ENCODE results near the gene DAAM1.

Gene DAAM1

DNA sequence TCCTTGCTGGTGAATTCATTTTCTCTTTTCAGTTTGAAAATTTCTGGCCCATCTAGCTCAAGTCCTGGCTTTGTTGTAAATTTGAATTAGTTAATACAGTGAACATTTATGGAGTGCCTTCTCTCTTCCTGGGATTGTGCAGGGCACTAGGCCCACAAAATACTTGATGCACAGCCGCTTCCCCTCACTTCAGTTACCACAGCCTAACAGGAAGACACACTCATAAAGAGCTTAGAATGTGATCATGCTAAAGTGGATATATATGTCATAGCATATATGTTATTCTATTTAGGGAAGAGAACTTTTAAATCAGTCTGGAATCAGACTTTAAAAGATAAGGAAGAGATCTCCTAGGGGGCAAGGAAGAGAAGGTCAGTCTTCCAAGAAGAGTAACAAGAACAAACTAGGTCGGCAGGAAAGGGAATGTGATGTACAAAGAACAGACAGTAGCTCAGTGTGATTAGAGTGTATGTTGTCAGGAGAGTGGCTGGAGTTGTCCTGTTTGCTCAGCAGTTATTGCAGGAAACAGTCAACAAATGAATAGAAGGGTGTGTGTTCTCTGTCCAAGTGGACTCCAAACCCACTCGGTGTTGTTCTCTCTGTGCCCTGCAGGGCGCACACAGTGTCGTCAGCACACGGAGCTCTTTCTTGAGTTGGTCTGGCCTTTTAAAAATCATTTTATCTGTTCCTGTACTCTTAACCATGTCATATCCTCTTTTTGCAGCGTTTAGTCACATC lies 74.4 kb downstream of the DAAM1 start:
- no peak for DNase-seq

DNA sequence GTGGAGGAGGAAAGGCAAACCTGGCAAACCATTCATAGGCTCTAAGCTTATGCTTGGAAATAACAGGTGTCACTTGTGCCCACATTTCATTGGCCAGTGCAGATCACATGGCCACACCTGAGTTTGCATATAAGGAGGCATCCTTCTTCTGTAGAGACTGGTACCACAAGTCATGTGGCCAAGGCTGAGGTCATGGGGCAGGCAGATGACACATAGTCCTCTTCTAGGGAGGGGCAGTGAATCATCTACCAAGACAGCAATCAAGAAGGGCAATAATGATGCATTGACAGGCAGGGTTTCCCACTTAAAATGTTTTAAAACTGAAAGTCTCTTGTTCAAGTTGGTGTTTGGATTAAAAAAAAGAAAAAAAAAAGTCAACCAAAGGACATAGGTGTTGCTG lies 77.3 kb downstream of the DAAM1 start:
- DNase-seq: peak in 1 of 4 experiments; percentile 1

DNA sequence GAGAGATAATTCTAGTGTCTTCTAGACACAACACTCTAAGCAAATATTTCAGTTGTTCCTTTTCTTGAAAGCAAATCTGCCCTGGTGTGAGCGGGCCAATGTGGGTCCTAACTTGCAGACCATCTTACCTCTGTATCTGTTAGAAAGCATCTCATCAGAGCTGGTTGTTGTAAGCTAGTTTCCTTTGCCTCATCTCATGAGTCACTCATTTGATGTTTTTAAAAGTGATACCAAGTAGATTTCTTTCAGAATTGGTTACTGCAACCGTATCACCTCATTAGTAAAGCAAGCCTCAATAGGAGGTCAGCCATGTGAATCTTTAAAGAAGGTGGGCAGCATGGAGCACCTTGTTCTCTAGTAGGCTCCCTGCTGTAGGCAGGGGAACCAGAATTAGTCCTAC lies 78.6 kb downstream of the DAAM1 start:
- DNase-seq: no peak

DNA sequence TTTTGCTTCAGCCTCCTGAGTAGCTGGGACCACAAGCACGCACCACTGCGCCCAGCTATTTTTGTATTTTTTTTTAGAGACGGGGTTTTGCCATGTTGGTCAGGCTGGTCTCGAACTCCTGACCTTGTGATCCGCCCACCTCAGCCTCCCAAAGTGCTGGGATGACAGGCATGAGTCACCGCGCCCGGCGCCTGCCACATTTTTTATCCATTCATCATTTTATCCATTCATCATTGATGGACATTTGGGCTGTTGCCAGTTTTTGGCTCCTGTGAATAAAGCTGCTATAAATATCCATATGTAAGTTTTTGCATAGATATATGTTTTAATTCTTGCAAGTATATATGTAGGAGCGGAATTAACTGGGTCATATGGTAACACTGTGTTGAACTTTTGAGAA lies 79.5 kb downstream of the DAAM1 start:
- no peak for DNase-seq

DNA sequence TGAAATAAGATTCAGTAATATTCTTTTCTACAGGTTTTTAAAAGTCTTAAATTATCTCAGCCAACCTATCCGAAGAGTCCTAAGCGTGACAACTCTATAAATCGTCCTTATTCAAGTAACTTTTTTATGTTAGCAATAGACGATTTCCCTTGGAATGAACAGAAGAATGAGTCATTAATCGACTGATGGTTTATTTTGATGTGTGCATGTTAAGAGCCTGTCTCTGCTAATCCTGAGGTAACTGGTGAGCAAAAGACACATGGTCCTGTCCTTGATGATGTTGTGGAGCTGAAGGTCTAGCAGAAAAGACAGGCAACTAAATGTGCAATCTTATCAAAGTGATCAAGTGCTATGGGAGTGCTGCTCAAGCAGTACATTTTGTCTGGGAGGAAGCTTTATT lies 80.4 kb downstream of the DAAM1 start:
- no peak for DNase-seq

DNA sequence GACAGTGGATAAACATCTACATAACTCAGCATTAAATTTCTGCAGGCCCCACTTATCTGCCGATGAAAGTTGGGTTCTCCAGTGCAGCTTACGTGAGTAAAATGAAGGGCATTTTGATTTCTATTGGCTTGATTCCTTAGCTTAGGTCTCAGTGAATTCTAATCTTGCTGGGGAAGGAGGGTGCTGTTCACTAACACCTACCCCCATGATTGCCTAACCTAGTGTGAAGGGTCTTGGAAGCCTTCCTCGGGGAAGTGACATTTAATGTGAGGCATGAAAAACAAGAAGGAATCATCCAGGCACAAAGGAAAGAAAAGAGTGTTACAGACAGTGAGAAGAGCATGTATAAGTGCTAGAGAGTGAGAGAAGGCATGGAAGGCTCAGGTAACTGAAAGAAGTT lies 81.0 kb downstream of the DAAM1 start:
- no peak for DNase-seq

DNA sequence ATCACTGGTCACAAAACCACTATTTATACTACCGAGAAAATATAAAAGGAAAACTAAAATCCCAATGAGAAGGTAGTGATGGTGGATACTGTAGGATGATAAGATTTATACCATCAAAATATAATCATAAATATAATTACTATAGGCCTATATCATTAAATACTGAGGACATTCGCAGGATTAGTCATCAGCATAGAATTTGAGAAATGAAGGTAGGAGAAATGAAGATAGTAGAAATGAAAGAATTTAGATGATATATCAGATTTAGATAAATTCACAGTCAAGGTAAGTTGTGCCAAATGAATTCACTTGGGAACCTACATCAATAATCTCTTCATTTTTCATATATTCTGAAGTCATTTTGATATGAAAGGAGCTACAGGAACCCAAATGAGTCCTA lies 82.8 kb downstream of the DAAM1 start:
- no peak for DNase-seq

DNA sequence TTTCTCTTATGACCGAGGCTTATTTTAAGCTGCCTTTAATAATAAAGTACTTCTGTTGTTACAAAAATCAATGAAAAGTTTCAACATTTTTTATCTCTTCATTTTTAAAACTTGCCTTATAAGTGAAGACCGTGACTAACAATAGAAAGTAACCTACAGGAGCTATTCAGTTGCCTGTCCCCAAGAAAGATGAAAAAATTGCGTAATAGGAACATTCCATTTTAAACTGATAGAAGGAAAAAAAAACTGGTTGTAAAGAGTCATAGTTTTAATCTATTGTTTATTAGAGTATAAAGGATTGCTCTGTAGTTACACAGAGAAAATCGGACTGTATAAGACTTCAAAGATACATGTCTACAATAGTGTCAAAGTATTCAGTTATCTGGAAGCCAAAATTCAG lies 83.3 kb downstream of the DAAM1 start:
- DNase-seq: no peak

DNA sequence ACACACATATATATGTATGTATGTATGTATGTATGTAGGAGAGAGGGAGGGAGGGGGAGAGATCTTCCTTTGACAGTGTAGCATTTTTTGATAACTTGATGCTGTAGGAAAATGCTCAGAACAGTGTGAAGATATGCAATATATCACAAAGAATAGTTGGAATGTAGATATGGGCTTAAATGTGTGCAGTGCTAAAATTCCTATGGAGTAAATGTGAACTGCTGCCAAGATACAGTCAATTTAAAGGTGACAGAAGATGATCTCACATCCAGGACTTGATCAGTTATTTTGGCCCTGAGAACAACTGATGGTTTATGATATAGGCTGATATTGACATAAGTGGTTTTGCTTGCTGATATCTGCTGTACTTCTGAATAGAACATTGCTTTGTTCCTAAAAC lies 84.2 kb downstream of the DAAM1 start:
- no peak for DNase-seq

DNA sequence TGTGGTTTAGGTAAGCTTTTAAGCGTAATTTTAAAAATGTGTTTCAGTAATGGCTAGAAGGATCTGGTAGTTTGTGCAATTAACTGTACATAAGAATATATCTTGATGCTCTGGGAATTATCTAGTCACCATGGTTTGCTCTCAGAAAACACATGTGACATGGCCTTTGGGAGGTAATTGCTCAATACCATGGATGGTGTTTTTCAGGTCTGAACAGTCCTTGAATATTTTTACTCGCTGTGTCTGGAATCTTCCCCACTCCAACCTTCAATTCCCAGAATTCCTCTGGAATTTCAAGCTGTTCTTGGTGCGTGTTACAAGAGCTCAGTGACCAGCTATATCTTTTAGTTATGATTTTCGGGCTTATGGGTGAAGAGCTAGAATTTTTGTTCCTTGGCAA lies 85.3 kb downstream of the DAAM1 start:
- DNase-seq: no peak

DNA sequence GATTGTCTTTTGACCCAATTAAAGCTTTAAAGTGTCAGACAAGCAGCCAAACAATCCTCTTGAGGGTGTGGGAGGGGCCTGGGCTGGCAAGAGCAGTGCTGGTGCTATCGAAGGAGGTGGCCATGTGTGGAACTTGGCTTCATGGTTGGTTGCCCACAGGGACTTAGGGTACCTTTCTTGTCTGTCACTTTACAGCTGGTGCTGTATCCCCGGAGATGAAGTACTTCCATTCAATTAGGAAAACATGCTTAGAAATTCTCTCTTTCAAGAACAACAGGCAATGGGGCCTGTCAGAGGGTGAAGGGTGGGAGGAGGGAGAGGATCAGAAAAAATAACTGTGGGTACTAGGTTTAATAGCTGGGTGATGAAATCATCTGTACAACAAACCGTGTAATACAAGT lies 86.5 kb downstream of the DAAM1 start:
- DNase-seq: no peak

DNA sequence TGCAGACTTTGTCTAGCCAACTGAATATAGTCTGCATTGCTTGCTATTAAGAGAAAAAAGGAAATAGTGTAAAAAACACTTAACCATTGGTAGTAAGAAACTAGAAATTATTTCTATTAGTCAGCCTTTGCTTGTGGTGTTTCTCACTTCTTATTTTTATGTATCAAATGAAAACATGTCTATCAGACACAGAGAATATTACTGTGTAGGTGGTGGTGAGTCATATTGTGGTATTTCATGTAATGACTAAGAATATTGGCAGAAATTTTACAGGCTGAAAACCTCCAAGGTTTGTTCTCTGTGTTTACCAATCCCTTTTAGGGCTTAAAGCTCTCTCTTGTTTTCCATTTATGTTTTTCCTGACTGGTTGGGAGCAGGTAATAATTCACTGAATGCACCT lies 87.2 kb downstream of the DAAM1 start:
- no peak for DNase-seq

DNA sequence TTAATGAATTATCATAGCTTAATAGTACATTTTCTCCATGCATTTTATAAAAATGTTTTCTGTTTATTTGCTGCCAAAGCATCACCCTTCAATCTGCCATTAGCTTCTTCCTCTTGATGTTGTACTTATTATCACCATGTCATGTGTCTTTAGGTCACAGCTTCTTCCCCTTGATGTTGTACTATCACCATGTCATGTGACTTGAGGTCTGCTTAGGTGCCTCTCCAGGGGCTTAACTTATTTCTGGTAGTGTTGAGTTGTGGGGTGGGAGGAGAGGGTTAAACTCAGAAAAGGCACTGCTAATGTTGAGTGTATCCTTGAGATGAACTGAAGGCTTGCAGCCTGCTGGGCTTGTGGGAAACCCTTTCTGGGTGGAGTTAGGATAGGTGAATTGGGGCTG lies 87.8 kb downstream of the DAAM1 start:
- no peak for DNase-seq

DNA sequence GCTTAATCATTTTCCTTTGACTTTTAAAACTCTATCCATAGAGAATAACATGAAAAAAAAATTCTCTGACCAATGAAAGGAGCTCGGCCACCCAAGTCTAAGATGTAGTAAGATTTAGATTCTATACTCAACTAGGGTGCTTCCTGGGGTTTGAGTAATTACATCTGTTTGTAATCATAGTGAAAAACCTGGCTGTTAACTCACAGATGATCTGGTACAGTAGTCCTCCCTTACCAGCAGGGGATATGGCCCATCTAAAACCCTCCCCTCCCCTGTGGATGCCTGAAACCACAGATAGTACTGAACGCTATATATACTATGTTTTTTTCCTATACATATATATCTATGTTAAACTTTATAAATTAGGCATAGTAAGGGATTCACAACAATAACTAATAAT lies 89.2 kb downstream of the DAAM1 start:
- DNase-seq: no peak

DNA sequence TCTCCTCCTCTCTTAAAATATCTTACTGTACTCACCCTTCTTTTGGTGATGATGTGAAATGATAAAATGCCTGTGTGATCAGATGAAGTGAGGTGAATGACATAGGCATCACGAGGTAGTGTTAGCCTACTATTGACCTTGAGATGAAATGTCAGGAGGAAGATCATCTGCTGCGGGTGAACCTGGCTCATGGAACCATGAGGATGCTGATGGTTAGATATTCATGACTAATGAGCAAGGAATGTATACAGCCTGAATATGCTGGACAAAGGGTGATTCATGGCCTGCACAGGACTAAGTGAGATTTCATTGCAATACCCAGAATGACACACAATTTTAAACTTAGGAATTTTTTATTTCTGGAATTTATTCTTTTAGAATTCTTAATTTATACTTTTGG lies 89.6 kb downstream of the DAAM1 start:
- no peak for DNase-seq

DNA sequence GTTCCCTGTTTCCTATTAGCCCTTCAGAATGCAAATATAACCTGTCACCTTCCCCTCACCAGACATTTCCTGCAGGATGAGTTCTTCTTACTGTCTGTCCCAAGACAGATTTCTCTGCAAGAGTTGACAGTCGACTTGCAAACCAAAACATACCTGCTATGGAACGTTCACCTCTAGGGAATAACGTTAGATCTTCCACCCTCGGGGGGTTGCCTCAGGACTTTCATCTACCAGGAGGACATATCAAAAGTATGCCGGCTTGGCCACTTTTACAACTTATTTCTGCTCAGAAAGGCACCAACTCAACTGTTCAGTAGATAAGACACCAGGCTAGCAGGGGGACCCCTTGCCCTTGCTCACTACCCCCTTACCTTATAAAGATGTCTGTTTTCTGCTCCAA lies 92.5 kb downstream of the DAAM1 start:
- DNase-seq: no peak

DNA sequence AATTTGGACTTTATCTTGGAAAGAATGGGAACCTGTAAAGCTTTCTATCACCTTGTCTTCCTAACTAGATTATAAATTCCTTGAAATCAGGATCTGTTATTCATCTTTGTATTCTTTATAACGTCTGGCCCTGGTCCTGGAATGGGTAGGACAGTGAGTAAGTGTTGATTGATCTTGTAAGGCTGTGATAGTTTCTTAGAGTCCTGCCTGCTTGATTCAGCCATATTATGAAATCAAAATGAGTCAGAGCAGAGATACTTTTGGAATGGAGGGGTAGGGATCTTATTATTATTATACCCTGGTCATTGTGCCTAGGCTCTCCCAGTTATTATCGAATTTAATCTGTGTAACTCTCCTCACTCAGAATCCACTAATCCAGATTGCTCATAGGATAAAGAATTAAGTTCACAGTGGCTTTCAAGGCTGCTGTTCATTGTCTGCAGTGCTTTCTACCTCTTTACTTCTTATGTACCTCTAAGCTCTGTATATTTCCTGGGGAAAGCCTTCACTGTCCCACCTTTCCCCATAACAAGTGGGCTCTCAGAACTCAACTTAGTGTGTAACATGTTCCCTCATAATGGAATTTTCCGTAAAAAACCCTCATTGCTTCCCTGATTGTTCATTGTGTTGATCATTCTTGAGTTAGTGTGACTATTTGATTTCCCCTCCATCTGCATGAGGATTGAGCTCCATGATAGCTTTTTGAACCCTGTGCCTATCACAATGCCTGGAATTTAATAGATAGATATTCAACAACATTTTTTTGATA lies 93.3 kb downstream of the DAAM1 start:
- no peak for DNase-seq

DNA sequence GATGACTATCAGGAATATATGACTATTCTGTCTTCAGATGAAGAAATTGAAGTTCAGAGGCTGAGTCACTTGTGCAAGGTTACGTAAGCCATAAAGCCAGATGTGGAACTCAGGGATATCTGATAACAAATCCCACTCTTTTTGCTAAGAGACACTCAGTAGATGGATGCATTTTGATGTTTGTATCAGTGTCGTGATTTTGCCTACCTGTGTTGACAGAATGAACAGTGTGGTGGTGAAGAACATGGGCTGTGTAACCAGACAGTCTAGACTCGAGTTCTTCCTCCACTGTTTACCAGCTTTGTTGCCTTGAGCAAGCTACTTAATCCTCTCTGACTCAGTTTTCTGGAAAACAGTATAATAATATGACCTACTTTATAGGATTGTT lies 93.9 kb downstream of the DAAM1 start:
- DNase-seq: no peak

DNA sequence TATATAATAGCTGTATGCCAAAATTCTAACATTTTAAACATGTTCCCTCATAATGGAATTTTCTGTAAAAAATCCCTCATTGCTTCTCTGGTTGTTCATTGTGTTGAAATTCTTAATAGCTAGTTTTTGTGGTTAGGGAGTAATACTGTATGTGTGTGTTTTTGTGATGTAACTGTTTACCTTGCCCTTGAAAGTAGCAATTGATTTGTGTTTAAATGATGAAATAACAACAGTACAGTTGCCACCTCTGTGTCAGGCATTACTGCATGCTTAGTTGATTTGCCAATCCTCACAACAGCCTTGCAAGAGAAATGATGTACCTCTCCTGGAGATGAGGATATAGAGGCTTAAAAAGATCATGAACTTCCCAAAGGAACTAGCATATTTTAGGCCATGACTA lies 94.9 kb downstream of the DAAM1 start:
- no peak for DNase-seq

DNA sequence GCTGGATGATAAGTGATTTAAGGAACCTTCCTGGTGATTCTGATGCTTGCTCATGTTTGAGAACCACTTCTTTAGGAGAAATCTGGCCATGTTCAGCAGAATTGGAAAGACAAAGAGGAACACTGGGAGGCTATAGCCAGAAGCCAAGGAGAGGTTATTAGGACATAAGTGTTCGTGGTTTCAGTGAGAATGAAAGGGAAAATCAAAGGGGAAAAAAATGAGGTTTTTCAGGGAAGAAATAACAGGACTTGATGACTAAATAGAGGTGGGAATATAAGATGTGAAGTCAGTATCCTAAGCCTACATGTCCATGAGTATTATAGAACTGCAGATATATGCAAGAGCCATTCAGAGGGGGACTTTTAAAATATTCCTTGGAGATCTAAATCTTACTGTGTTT lies 95.6 kb downstream of the DAAM1 start:
- DNase-seq: no peak

DNA sequence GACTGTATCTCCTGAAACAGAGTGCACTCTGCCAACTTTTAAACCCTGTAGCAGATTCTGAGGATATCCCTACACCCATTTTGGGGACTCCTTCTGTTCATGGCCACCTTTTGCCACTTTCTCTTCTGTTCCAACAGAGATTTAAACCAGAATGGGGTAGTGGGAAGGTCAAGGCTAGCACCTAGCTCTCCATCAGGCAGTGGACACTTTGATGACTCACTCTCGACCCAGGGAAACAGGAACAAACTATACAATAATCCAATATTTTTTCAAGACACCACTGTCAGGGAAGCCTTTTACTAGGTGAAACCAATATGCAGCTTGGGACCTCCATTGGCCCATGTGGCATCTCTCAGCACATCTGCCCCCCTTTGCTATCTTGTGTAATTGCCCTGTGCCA lies 103.6 kb downstream of the DAAM1 start:
- no peak for DNase-seq

DNA sequence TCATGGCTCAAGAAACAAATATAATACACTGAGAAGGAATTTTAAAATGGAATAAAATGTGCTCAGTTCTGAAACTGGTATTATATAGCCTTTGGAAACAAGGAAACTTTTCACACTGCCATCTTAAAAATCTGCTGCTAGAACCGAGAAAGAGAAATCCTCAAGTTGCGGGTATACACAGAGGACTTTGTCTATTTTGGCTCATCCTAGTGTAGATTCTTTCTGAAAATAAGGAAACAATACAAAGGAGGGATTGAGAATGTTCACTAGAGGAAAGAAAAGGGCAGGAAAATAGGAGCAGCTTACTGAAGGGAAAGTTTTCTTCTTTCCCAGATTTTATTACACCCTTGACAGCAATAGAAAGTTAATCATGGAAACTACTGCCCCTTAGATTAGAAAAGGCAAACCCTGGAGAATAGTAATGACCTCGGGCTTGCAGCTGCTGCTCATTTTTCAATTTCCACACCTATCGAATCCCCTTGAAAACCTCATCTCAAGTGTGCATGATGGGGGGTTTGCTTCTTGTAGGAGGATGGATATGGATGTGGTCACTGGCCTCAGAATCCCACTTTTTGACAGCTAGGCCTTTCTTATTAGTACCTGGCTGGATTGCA lies 104.6 kb downstream of the DAAM1 start:
- no peak for DNase-seq

DNA sequence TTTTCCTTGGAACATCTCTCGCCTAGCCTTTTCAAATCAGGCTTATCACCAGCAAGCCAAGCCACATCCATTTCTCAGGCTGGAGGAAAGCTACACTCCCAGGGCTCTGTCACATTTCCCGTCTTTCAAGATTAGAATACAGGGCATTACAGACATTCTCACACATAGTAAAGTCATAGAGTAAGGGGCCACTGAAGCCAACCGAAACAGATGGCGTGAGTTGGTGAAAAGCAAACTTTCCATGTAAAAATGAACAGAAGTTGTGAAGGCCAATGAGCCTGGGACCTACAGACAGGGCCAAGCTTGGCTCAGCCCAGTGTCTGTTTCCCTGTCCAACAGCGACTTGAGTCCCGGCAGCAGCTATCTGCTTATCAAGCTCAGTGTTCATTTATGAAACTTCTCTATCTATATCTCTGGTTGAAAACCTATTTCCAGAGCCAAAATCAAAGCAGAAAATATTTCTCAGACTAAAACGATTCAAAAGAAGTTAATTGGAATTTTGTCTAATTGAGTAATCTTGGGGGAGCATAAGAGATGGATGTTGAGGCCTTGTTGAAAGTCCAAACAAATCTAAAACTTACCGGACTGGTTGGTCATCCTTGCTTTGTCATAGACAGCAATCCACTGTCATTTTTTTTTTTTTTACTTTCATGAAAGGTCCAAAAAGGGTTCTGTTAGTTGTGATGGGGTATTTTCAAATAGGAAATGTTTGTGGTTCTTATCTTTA lies 105.6 kb downstream of the DAAM1 start:
- no peak for DNase-seq

DNA sequence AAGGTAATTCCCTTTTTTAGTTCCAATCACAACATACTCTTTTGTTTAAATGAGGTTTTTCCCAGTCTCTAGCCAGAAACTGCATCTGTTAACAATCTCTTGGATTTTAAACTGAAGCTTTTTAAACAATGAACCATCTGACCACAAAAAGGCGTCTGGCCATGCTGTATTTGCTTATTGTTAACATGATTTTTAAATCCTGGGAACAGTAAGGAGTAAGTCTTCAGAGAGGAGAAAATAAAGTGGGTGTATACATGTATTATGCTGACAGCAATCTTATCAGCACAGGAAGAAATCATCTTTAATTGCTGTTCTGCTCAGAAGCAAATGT lies 106.2 kb downstream of the DAAM1 start:
- DNase-seq: no peak
